ENCODE measurements around the gene ANKRD33.

Gene ANKRD33

GRCh38 chr12:51893786-51894185 is 5.9 kb downstream of the ANKRD33 start:
- TF ChIP-seq CTCF (conservative IDR thresholded peaks at IDR 0.05): no peak
- no peak overlapping the region for H3K27ac ChIP-seq

- no peak overlapping the region for H3K27ac ChIP-seq
- no peak for TF ChIP-seq CTCF (conservative IDR thresholded peaks at IDR 0.05)
Measured at GRCh38 chr12:51895378-51896135, 7.7 kb downstream of the ANKRD33 start.

- H3K27ac ChIP-seq: no peak overlapping the region
- no peak for TF ChIP-seq CTCF (conservative IDR thresholded peaks at IDR 0.05)
Measured at GRCh38 chr12:51896236-51896635, 8.3 kb downstream of the ANKRD33 start.

GRCh38 chr12:51897181-51897580 is 9.3 kb downstream of the ANKRD33 start:
- no peak overlapping the region for H3K27ac ChIP-seq
- TF ChIP-seq CTCF (conservative IDR thresholded peaks at IDR 0.05): no peak

GRCh38 chr12:51898506-51898905 is 10.6 kb downstream of the ANKRD33 start:
- TF ChIP-seq CTCF (conservative IDR thresholded peaks at IDR 0.05): no peak
- no peak overlapping the region for H3K27ac ChIP-seq

GRCh38 chr12:51898937-51899336 is 11.0 kb downstream of the ANKRD33 start:
- TF ChIP-seq CTCF (conservative IDR thresholded peaks at IDR 0.05): no peak
- H3K27ac ChIP-seq: no peak overlapping the region

- no peak overlapping the region for H3K27ac ChIP-seq
- TF ChIP-seq CTCF (conservative IDR thresholded peaks at IDR 0.05): no peak
Measured at GRCh38 chr12:51900323-51900889, 12.5 kb downstream of the ANKRD33 start.

All from VCaP (cell line).